Activated CD8-positive, alpha-beta memory T cell treated with anti-CD3 and anti-CD28 coated beads, Interleukin-2, amount 50 U/mL, for 24 hours (primary cell): Measurements from ENCODE around the gene TMOD3.

Source experiments
- DNase-seq: peaks from one replicate; pipeline ENCODE4 v3.0.0-alpha.2; 2020; ENCODE audit errors: extremely low read depth

Gene TMOD3

DNA sequence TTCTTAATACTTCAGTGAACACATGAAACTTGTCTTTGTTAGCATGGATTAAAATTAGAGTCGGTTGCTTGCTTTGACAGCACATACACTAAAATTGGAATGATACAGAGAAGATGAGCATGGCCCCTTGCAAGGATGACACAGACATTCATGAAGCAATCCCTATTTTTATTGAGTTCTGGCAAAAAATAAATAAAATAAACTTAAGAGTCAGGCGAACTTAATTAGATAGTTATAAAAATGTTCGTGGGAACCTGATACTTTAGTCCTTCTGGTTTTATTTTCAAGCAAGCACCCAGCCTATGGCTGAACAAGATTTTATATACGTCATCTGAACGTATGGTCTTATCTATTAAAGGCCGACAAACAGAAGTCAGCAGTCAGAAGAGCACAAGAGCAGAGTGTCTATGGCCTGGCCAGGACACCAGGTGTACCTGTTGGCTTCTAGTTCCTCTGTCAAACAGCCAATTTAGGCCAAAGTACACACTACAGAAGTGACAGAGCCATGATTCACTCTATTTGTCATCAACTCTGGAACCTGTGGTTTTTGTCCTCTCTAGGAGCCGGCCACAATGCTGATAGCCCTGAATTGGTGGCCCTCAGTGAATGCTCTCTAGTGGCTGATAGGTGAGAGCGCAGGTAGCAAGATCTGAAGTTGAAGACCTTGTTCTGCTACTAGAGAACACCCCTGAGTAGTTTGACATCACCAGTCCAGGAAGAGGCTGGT is 77.8 kb downstream of the TMOD3 start:
- no peak for DNase-seq

DNA sequence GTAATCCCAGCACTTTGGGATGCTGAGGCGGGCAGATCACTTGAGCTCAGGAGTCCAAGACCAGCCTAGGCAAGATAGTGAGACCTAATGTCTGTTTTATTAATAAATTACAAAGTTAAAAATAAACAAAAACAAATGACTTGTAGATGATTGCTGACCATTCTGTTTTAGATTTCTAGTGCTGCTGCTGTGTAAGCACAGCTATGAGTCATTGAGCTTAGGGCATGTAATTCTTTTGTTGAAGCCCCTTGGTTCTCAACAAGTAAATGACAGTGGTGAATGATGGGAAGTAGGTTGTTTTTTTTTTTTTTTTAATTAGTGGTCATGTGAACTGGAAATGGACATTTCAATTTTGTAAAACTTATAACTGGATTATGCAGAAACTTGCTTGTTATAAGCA is 78.9 kb downstream of the TMOD3 start:
- DNase-seq, result no peak

DNA sequence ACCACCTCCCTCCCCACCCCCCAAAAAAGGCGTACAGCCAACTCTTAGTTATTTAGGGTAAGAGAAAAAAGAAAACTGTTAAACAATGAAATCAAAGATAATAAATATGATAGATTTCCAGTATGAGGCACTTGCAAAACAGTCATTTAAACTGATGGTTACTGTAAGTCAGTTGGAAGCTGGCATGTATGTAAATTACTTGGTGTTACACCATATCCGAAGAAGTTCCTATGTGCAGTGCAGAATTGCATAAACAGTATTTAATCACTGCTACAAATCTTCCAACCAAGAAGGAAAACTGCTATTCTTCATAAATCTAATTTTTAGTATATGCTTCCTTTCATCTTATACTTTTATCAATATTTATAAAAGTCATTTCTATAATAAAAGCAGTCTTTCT is 80.1 kb downstream of the TMOD3 start:
- no peak for DNase-seq

DNA sequence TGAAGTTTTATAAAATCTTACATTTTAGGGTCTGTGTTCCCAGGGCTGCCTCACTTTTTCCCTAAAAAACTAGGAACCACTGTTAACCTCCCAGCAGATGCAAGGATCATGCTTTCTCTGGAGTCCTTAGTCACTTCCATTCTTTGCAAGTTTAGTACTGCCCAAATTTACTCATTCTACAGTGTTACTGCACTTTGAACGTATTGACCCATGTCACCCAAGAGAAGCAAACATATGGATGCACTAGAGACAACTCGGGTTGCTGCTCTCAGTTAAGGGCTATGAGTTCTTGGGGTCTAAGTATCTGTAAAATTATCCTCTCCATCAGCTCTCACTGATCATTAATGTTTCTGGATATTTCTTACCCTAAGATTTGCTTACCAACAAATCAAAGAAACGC is 83.1 kb downstream of the TMOD3 start:
- no peak for DNase-seq

DNA sequence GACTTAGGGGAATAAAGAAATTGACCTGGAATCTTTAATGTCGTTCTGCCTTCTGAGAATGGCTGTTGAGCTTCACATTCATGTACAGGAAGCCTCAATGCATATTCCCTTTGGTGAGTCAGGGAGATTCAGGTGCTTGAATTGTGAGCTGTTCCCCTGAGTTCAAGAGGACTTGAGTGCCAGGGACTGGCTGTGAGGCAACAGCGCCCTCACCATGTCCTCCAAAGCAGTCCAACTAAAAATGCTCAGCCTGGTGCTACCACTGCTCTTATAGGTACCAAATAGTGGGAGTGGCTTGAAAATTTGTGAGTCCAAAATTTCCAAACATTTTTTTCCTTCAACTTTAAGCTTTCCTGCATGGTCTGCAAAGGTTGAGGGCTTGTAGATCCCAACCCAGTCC is 88.0 kb downstream of the TMOD3 start:
- no peak for DNase-seq

DNA sequence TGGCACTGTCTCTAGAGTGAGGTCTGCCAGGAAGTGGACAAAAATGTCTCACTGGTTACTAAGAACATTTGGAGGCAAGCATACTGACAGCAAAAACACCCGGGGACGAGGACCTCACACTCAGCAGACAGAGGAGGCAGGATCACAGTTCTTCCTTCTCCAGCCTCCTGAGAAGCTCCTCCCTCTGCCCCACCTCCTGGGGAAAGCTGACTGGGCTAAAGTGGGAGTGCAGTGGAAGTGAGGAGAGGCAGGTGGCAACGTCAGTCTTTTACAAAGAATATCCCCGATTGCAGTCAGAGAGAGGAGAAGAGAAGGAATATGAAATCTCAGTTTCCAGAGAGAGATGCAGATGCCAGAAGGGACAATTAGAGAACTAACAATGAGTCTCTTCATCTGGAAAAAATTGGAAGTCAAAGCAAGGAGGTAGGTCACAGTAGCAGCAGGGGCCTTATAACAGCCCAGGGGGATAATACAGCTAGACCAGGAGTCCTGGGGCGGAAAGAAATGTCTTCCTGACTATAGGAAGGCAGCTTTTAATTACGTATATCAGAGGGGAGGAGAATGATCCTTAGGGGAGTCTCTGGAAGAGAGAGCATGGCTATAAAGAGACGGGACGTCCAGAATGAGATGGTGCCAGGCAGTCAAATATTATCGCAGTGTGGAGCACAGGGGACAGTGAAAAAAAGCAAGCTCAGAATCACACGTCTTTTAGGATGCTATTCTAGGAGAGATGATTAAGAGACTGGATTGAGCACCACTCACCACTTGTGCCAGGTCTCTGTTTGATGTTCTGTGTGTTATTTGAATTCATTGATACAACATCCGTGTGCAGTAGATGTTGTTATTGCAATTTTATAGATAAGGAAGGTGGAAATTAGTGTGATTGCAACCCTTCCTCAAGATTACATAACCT is 95.0 kb downstream of the TMOD3 start:
- DNase-seq, result no peak

DNA sequence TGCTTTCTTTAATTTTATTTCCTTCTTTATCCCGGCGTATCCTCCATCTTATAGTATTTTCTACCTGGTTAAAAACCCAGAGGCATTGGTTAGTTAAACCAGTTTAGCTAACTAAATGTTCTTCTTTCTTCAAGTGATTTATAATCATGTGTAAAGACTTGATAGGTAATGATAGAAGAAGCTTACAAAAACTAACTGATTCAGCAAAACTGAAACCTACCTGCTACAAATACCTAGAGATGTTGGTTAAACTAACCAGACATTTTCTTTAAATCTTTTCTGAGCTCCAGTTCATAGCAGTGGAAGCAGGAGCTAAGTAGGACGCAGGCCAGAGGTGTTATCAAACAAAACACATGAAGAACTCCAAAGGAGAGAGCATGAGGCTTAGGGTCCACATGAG is 97.4 kb downstream of the TMOD3 start:
- DNase-seq, result no peak

DNA sequence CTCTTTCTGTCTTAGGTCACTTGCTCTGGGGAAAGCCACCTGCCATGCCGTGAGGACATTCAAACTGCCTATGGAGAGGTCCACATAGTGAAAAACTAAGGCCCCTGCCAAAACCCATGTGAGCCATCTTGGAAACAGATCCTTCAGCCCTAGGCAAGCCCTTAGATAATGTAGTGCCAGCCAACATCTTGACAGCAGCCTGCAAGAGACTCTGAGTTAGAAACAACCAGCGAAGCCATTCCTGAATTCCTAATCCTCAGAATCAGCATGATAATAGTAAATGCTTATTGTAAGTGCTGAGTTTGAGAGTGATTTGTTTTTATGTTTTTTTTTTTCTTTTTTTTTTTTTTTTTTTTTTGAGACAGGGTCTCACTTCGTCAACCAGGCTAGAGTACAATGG is 101.6 kb downstream of the TMOD3 start:
- no peak for DNase-seq

DNA sequence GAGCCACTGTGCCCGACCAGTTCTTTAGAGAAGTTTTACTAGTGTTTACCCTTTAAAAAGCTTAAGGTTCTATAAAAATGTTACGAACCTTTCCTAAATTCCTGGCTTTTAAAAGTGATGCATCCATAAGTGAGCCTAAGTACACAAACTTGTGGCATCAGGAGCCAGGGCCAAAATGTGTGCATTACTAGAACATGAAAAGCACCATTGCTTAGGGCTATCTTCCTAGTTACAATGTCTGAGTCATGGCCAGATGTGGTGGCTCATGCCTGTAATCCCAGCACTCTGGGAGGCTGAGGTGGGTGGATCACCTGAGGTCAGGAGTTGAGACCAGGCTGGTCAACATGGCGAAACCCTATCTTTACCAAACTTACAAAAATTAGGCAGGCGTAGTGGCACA is 102.2 kb downstream of the TMOD3 start:
- DNase-seq, result no peak

DNA sequence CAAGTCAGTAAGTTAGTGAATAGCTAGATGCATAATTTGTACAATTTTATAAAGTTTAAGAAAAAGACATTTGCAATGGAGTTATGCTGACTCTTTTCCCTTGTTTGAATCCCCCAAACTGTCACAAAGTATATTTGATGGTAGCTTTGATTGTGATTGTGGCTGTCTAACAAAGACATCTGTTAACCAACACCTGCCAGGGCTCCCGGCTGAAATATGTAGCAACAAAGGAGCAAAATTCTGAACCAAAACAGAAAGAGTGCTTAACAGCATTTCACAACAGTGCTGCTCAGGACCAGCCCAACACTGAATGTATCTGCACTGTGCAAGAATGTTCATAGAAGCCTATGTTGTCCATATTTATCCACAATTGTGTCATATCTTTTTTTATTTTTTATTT is 102.7 kb downstream of the TMOD3 start:
- DNase-seq, result no peak

DNA sequence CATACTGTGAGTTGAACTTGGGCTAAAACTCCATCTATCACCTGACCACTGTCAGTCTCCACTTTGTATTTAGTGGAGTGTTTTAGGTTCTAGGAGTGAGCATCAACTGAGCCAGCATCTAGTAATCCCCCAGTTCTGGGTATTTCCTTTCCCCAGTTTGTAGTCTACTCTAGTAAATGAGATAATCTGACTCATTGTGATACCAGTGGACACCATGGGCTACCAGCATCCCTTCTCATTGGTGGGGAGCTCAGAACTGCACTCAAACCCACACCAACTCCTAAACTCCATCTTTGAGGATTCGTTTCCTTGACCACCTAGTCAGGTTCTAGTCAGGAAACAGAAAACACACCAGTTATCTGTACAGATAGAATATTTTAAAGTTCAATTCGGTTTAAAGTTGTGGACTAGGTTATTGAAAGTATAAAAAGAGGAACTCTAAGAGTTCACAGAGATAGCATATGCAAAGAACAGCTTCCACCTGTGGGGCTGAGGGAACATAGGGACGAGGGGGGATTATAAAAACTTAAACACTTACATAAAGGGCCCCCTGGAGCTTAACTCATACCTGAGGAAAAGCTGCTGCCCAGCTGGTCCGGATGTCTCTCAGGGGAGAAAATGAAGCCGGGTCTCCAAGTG is 106.1 kb downstream of the TMOD3 start:
- no peak for DNase-seq

DNA sequence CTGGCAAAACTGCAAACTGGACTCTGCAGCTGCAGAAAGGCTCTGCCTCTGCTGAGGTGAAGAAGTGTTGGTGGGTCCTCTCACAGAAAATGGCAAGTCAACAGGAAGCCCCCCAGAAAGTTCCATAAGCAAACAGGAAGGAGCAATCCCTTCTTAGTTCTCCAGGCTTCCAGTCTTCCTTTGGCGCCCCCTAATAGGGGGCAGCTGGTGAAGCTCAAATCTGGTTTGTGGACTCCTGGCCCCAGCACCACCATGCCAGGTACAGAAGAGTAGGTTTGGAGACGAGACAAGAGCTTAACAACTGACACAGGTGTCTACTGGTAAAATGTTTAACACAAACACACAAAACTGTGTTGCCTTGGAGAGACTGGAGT is 106.6 kb downstream of the TMOD3 start:
- DNase-seq, result no peak

DNA sequence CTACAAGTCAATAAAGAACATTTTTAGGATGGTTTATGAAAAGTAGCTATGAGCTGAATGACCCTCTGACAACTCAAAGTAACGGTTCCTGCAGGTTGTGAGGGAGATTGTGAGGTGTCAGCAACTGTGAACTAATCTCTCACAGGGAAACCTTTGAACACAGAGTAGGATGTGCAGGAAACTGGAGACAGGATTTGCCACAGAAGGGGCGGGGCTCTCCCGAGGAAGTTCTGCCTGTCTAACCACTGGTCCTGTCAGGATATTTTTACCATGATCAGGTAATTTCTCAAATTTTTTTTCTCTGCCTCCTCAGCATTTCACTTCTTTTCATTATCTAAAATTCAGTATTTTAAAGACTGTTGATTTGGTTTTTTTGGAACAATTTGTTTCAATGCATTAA is 108.8 kb downstream of the TMOD3 start:
- DNase-seq, result no peak

DNA sequence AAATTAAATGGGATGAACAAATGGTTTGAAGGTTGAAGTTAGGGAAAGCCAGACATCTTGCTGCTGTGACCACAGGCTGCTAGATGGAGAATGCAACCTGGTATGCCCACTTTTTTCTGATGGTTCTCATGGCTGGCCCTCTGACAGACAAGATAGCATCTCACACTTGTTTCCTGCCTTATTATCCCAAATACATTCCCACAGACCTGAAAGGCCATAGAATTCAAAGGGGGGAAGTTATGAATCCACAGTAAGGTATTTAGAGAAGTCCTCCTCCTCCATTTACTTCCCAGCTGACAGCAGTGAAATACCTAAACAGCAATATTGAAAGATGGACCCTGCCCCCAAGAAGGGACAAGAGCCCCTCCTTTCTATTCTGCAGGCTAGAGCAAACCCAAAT is 109.8 kb downstream of the TMOD3 start:
- no peak for DNase-seq

DNA sequence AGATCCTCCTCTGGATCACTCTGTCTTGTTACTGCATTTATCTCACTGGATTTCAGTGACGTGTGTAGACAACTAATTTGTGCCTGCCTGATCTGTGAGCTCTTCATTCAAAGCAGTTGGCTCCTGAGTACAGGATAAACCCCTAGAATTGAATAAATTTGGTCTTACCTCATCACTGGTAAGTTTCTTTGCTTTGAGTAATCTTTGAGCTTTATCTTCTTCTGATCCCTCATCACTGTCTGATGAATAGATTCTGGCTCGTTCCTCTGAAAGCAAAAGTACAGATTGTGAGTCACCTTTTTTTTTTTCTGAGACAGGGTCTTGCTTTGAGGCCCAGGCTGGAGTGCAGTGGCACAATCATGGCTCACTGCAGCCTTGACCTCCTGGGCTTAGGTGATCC is 117.7 kb downstream of the TMOD3 start:
- DNase-seq, result no peak

DNA sequence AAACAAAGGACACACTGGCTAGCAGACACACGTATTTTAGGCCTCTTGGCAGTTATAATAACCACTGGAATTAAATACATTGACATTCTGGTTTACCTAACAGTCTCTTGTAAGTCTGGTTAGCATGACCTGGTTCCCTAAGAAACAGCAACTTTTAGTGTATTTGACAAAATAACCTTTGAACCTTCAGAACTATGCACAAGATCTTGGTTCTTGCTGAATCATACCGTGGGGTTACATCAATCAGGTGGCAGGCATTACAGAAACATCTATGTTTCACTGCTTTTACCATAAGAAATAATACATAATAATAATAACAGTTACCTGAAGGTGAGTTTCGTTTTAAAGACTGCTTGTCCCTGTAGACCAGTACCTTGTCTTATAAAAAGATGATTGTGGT is 123.4 kb downstream of the TMOD3 start:
- DNase-seq, result no peak

DNA sequence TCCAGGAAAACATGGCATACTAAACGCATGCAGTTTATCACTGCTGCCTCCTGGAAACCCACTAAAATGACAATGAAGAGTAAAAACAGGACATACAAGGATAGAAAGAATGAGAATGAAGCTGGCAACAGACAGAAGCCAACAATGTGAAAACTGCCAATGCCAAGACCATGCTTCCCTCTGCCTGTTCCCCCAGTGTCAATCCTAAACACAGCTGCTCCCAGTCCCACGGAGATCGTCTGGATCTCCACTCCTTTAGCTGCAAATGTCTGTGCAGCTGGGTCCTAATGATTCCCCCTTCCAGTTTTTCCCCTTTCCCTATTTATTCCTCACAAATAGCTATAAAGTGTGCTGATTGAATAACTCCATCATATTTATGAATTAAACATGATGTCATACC is 126.1 kb downstream of the TMOD3 start:
- DNase-seq, result no peak
